22Rv1 (cell line): ENCODE data around the gene C11orf58.

ENCODE experiments used
- H3K27ac ChIP-seq: fragments of 450-650 bp; 2 replicates; pipeline ENCODE4 v1.5.1; 2017
- ZFX ChIP-seq: fragments of 450-650 bp; IDR thresholded peaks from 2 replicates; pipeline ENCODE4 v1.6.1; 2017; ENCODE audit warnings: antibody characterized with exemption, borderline replicate concordance
- TF ChIP-seq, protein P1 (sequence below): fragments of 450-650 bp; IDR thresholded peaks from 2 replicates; pipeline ENCODE4 v1.5.1; 2017; ENCODE audit warnings: mild to moderate bottlenecking

The C11orf58 gene

DNA sequence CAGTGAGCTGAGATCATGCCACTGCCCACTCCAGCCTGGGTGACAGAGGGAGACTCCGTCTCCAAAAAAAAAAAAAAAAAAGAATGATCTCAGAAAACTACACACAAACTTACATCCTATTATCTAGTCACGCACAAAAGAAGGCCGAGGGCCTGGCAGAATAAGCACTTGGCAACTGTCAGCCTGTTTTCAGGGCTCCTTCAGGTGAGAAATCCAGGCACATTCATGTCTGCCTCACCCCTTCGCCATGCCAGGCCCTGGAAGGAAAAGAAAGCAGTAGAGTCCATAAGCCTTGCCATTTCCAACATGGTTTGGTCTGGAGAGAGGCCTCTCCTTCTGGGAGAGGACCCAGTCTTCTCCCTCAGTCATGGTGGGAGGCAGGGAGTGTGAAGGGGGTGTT, 30.9 kb downstream of the C11orf58 start:
- no peak for TF ChIP-seq ZFX
- TF ChIP-seq, protein P1, sequence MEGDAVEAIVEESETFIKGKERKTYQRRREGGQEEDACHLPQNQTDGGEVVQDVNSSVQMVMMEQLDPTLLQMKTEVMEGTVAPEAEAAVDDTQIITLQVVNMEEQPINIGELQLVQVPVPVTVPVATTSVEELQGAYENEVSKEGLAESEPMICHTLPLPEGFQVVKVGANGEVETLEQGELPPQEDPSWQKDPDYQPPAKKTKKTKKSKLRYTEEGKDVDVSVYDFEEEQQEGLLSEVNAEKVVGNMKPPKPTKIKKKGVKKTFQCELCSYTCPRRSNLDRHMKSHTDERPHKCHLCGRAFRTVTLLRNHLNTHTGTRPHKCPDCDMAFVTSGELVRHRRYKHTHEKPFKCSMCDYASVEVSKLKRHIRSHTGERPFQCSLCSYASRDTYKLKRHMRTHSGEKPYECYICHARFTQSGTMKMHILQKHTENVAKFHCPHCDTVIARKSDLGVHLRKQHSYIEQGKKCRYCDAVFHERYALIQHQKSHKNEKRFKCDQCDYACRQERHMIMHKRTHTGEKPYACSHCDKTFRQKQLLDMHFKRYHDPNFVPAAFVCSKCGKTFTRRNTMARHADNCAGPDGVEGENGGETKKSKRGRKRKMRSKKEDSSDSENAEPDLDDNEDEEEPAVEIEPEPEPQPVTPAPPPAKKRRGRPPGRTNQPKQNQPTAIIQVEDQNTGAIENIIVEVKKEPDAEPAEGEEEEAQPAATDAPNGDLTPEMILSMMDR: no peak
- no peak overlapping the region for H3K27ac ChIP-seq

DNA sequence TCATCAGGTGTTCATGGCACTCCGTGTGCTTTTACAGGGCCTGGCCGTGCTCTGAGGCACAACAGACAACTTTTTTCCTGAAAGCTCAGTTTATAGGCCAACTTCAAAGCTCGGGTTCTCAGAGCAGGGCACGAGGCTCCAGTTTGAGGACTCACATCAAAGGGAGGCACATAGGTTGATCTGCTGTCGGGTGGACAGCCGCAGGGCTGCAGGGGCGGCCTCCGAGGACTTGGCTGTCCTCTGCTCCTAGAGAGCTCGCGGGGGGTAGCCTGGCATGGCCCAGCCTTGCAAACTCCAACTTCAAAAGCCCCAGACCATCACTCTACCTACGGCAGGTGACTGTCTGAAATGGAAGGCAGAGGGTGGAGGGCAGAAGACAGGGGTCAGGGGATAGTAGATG, 31.6 kb downstream of the C11orf58 start:
- TF ChIP-seq, protein P1: no peak
- no peak for TF ChIP-seq ZFX

DNA sequence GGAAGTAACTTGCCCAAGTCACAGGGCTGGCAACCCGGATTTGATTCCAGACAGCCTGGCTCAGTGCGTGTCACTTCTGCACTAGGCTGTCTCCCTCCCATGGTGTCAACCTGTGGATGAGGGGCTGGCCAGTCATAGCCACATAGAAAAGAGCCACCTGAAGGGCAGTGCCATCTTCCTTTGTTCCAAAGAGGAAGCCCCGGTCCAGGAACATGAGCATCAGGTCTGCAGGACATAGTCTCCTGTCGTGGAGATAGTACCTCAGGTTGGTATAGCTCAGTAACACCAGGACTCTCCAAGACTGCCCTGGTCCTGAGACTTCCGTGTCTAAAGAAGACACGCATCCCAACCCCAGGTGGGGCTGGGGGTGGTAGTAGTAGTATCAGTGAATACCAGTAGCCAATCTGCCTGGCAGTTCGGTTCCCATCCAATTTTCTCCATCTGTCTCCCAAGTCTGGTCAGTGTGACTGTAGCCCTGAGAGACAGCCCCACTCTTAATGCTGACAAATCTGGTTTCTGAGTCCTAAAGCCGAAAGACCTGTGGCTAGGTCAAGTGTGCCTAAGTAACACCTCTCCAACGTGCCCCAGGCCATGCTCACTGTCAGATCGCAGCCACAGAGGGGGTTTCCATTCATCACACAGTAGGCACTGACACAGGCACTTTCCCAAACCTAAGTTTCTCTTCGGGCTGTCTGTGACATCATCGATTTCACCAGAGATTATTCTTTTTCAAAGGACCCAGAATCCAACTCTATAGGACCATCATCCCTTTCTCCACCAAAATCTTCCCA, 33.1 kb downstream of the C11orf58 start:
- TF ChIP-seq, protein P1: no peak
- TF ChIP-seq ZFX: no peak
- H3K27ac ChIP-seq: no peak overlapping the region

More for the DNA sequence above, 31.6 kb downstream of the C11orf58 start:
- no peak overlapping the region for H3K27ac ChIP-seq

DNA sequence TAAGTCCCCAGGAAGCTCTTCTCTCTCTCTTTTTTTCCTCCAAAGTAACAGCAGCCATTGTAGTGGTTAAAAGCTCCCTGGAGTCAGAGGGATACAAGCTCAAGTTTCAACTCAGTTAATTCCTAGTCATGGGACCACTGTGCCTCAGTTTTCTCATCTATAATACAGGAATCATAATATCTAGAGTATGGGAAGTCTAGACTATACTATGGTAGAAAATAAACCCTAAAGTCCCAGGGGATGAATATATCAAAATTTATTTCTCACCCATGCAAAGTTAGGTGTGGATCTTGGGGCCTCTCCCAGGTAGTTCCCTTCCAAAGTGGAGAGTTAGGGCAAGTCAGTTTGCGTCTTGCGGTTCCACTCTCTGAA, 33.7 kb downstream of the C11orf58 start:
- no peak for TF ChIP-seq ZFX
- TF ChIP-seq, protein P1: no peak
- no peak overlapping the region for H3K27ac ChIP-seq

DNA sequence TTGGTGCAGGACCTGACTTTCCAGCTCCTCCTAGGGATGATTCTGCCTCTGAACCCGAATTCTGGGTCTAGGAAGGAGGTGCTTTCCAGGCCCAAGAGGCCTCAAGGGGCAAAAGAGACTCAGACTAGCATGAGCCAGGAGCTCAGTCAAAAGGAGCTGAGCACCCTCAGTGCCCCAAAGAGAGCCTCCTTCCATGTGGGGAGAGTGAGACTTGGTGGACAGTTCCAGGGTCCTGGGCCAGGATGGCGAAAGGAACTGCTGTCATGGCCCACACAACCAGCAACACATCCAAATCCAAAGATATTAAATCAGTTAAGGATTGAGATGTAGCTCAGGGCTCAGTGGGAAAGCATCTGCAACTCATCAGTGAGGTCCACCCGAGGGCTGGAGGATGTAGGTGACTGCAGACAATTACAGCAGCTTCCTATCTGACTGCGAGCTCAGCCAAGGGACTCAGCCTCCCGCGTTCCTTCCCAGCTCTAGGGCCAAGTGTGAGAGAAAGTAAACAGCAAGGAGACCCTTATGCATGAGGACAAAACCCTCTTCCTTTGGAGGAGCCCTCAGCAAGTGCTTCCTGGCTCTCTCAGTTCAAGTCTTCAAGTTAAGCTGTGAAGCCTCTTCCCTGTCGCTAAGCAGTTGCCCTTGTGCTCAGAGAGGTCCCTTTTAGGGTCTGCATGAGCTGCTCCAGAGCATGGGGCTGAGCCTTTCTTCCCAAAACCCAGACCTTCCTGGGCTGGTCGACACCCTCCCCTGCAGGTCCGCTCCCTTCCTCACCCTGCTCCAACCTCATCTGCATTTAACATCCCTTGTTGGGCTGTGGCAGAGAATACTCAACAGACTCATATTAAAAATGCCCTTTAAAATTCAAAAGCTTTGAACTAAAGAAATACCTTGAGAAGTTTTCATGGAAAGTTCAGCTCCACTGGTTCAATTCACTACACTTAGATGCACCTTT, 35.8 kb downstream of the C11orf58 start:
- H3K27ac ChIP-seq: no peak overlapping the region

DNA sequence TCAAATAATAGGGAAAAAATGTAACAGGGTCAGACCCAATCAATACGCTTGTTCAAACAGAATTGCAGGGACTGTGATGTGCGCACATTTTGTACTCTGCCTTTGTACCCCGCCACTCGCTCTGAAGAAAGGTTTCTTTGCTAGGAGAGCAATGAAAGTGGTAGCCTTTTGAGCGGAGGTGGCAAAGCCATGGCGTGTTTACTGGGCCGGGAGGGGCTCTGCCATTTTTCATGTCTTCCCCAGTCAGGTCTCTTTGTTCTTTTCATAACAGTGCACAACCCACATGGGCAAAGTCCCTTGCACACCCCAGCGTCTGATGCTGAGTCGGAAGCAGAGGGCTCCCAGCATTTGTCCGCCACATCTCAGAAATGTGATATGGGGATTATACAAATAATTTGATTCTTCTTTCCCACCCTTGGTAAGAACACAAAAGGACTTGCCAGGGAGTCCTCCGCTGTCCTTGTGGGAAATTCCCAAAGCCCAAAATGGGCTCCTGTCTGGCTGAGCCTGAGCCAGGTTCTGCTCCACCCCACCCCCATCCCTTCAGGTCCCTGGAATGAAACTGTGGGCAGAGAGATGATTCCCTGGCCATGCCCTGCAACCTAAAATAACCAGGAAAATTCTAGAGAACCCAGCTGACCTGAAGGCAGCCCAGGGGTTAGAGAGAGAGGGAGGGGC, 36.6 kb downstream of the C11orf58 start:
- no peak overlapping the region for H3K27ac ChIP-seq
- no peak for TF ChIP-seq ZFX
- TF ChIP-seq, protein P1: no peak

More for the DNA sequence above, 35.8 kb downstream of the C11orf58 start:
- TF ChIP-seq, protein P1: no peak
- TF ChIP-seq ZFX: no peak
